Osteoblast (primary cell): Measurements from ENCODE around the gene TTBK1. TPM values are rescaled to one million over a fixed set of nuclear protein-coding genes. Genes with fewer than 3 reads are reported as not detected.

ENCODE experiments used
- DNase-seq: peaks from one replicate; pipeline ENCODE4 v3.0.0; 2011; ENCODE audit warnings: low spot score, mixed read lengths; ENCODE audit not compliant: insufficient read length; ENCODE audit errors: missing footprints
- H2AFZ ChIP-seq: 2 replicates; pipeline ENCODE4 v1.6.0; 2011; ENCODE audit warnings: mild to moderate bottlenecking, low read length
- H3K27ac ChIP-seq: 2 replicates; pipeline ENCODE4 v1.5.1; 2011; ENCODE audit warnings: mild to moderate bottlenecking, low read depth, low read length, moderate library complexity
- H3K27me3 ChIP-seq: 2 replicates; pipeline ENCODE4 v1.6.0; 2012; ENCODE audit warnings: mild to moderate bottlenecking, control low read depth, inconsistent platforms, low read length, moderate library complexity; ENCODE audit not compliant: insufficient read depth
- H3K36me3 ChIP-seq: 2 replicates; pipeline ENCODE4 v1.5.1; 2011; ENCODE audit warnings: mild to moderate bottlenecking, low read length, control low read depth, moderate library complexity; ENCODE audit not compliant: insufficient read depth
- H3K4me1 ChIP-seq: 2 replicates; pipeline ENCODE4 v1.5.1; 2011; ENCODE audit warnings: mild to moderate bottlenecking, low read length, control low read depth, moderate library complexity; ENCODE audit not compliant: insufficient read depth
- H3K4me2 ChIP-seq: 2 replicates; pipeline ENCODE4 v1.6.0; 2011; ENCODE audit warnings: mild to moderate bottlenecking, low read length; ENCODE audit not compliant: insufficient read depth
- H3K4me3 ChIP-seq: fragments of 200-600 bp; sonication (generic); 3 replicates; pipeline ENCODE4 v1.5.1; 2012; ENCODE audit warnings: mild to moderate bottlenecking, low read length, inconsistent platforms; ENCODE audit not compliant: insufficient read depth
- H3K79me2 ChIP-seq: 2 replicates; pipeline ENCODE4 v1.6.0; 2012; ENCODE audit warnings: mild to moderate bottlenecking, low read length, control low read depth, inconsistent platforms; ENCODE audit not compliant: insufficient read depth
- H3K9me3 ChIP-seq: 2 replicates; pipeline ENCODE4 v1.5.1; 2011; ENCODE audit warnings: low read depth, low read length, control low read depth
- H4K20me1 ChIP-seq: 2 replicates; pipeline ENCODE4 v1.6.0; 2012; ENCODE audit warnings: mild to moderate bottlenecking, low read length, control low read depth; ENCODE audit not compliant: insufficient read depth
- total RNA-seq: library from RNA; depleted of rRNA; stranded (reverse); fragments of >200 nt; gene quantifications from 2 replicates; pipeline ENCODE4 v1.2.3, GENCODE V29; 2012
- TF ChIP-seq, protein P1 (sequence below): IDR thresholded peaks from 2 replicates; pipeline ENCODE4 v1.5.1; 2011; ENCODE audit warnings: mild to moderate bottlenecking, low read depth, low read length, moderate library complexity; ENCODE audit errors: extremely low read depth

TTBK1 gene
- total RNA-seq, 1 donor = under 0.01 TPM

DNA sequence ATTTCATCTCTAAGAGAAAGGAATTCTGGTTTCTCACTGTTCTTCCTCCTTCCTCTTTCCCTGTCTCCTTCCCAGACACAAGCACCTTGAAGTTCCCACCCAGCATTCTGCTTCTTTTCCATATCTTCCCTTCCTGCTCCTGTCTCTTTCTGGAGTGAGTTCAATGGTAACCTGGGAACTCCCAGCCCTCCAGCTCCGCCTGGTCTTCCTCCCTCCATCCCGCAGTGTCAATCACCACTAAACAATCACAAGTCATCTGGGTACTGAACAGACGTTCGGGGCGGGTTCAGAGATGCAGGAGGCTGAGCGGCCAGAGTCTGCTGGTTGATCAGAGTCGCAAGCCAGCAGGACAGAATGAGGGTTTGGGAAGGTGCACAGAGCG is 7.7 kb downstream of the TTBK1 start:
- no peak for DNase-seq
- Histone ChIP-seq H2AFZ (peak overlapping the region; percentile 12), H3K27me3 (peaks cover 57% of the 10 kb centered on the region), H4K20me1 (no peaks in the 10 kb centered on the region), H3K4me3 (no peak overlapping the region), H3K79me2 (no peaks in the 10 kb centered on the region), H3K9me3 (no peaks in the 10 kb centered on the region), H3K4me2 (no peak overlapping the region), H3K36me3 (no peaks in the 10 kb centered on the region), H3K27ac (no peak overlapping the region), H3K4me1 (peaks cover 9% of the 10 kb centered on the region)
- TF ChIP-seq, protein P1, sequence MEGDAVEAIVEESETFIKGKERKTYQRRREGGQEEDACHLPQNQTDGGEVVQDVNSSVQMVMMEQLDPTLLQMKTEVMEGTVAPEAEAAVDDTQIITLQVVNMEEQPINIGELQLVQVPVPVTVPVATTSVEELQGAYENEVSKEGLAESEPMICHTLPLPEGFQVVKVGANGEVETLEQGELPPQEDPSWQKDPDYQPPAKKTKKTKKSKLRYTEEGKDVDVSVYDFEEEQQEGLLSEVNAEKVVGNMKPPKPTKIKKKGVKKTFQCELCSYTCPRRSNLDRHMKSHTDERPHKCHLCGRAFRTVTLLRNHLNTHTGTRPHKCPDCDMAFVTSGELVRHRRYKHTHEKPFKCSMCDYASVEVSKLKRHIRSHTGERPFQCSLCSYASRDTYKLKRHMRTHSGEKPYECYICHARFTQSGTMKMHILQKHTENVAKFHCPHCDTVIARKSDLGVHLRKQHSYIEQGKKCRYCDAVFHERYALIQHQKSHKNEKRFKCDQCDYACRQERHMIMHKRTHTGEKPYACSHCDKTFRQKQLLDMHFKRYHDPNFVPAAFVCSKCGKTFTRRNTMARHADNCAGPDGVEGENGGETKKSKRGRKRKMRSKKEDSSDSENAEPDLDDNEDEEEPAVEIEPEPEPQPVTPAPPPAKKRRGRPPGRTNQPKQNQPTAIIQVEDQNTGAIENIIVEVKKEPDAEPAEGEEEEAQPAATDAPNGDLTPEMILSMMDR = no peak

DNA sequence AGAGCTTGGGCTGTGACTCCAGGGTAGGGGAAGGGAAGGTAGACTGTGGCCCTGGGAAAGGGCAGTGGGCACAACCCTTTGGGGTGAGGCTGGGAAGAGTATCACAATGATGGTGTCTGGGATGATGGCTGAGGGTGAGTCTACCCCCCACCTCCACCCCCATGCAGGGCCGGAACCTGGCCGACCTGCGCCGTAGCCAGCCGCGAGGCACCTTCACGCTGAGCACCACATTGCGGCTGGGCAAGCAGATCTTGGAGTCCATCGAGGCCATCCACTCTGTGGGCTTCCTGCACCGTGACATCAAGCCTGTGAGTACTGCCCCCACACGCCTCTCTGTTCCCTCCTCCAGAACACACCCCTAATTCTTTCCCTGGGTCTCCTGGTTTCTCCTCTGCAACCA is 10.1 kb downstream of the TTBK1 start:
- Histone ChIP-seq H3K4me3 (no peak overlapping the region), H2AFZ (no peak overlapping the region), H3K36me3 (no peaks in the 10 kb centered on the region), H3K4me2 (no peak overlapping the region), H3K9me3 (no peaks in the 10 kb centered on the region), H3K79me2 (no peaks in the 10 kb centered on the region), H3K4me1 (peaks cover 3% of the 10 kb centered on the region), H4K20me1 (no peaks in the 10 kb centered on the region), H3K27me3 (peaks cover 33% of the 10 kb centered on the region), H3K27ac (no peak overlapping the region)
- peak; percentile 18 for DNase-seq
- TF ChIP-seq, protein P1 = no peak

DNA sequence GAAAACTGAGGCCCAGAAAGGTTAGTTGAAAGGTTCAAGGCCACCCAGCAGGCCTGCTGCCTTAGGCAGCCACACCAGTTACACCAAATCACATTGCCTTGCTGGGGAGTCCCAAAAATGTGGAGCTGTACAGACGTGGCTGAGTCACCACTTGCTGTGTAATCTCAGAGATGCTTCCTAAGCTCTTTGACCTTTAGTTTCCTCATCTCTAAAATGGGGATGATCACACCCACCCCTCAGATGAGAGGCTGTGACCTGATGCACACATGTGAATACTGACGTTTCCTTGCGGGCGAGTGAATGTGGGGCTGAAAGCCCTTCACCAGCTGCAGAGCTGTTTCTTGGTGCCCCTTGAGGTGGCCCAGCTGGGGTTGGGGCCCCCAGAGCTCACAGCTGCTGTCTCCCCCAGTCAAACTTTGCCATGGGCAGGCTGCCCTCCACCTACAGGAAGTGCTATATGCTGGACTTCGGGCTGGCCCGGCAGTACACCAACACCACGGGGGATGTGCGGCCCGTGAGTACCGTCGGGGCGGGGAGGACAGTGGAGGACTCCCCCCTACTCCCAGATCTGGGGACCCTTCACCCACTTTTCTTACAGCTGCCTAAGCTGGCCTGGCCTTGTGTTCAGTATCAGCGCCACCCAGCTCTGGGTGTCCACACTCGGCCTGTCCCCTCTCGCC is 11.0 kb downstream of the TTBK1 start:
- TF ChIP-seq, protein P1 = no peak
- no peak overlapping the region for H3K4me2 ChIP-seq
- DNase-seq = peak; percentile 85

DNA sequence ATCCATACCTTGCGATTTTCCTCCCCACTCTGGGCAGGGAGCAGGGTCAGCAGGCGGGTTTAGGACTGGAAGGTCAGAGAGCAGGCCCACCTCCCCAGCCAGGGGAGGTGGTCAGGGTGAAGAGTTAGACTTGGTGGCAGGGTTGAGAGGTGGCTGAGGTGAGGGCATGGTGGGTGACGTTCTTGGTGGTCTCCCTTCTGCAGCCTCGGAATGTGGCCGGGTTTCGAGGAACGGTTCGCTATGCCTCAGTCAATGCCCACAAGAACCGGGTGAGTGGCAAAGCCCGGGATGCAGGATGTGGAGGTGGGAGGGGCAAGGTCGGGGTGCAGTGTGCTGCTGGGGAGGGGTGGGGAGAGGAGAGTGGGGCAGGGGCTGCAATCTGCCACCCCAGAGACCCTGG is 11.6 kb downstream of the TTBK1 start:
- Histone ChIP-seq H3K4me2 (no peak overlapping the region), H3K79me2 (no peaks in the 10 kb centered on the region), H3K9me3 (no peaks in the 10 kb centered on the region), H3K27ac (no peak overlapping the region), H3K27me3 (peaks cover 28% of the 10 kb centered on the region), H3K36me3 (no peaks in the 10 kb centered on the region), H3K4me1 (peaks cover 3% of the 10 kb centered on the region), H4K20me1 (no peaks in the 10 kb centered on the region), H3K4me3 (no peak overlapping the region), H2AFZ (no peak overlapping the region)
- TF ChIP-seq, protein P1 = no peak
- DNase-seq = peak; percentile 29

More for the DNA sequence above, 11.0 kb downstream of the TTBK1 start:
- no peaks in the 10 kb centered on the region for H3K79me2 ChIP-seq
- H3K4me1 ChIP-seq = peaks cover 3% of the 10 kb centered on the region
- H3K9me3 ChIP-seq = no peaks in the 10 kb centered on the region
- no peak overlapping the region for H3K4me3 ChIP-seq
- no peaks in the 10 kb centered on the region for H4K20me1 ChIP-seq
- H3K27me3 ChIP-seq = peaks cover 30% of the 10 kb centered on the region
- no peak overlapping the region for H3K27ac ChIP-seq
- H2AFZ ChIP-seq = no peak overlapping the region
- no peaks in the 10 kb centered on the region for H3K36me3 ChIP-seq
